ENCODE results near the gene EFNB1. TPM values are rescaled to one million over a fixed set of nuclear protein-coding genes. Genes with fewer than 3 reads are reported as not detected.

Gene EFNB1
- total and polyA plus RNA-seq, 4 experiments from 2014 or later: 1.4 to 5.5 (median 4.7) TPM

DNA sequence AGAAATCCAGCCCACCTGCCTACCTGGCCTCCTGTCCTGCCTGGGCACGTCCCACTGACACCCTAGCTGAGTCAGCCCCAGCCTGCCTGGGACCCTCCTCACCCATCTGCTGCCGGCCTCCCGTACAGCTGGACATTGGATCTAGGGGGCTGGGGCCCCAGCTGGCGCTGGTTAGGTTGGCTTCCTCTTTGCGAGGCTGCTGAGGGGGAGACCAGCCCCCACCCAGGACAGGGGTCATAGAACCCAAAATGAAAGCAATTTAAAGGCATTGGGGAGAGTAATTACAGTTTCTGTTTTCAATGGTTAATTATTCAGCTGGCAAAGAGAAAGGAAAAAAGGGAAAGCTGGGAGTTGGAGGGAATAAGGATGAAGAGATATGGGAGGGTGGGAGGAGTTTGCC, 15.8 kb downstream of the EFNB1 start:
- H3K9me3 Mint-ChIP-seq: no peaks in the 10 kb centered on the region
- H3K27me3 Mint-ChIP-seq: no peaks in the 10 kb centered on the region
- Histone ChIP-seq H3K4me3 (ENCODE audit: low read length in 2 of 2) (no peak overlapping the region), H3K27me3 (ENCODE audit: insufficient read depth, low read length) (no peaks in the 10 kb centered on the region), H3K4me1 (ENCODE audit: insufficient read depth, low read length) (no peaks in the 10 kb centered on the region), H3K9me3 (ENCODE audit: control insufficient read depth in 1 of 2, low read length in 2 of 2) (no peaks in the 10 kb centered on the region), H3K36me3 (ENCODE audit: insufficient read depth, low read length) (no peaks in the 10 kb centered on the region), H3K27ac (ENCODE audit: low read depth, low read length) (no peak overlapping the region)
- peak overlapping the region in 1 of 7 donors; percentile 3 for H3K27ac Mint-ChIP-seq
- H3K4me3 Mint-ChIP-seq: no peak overlapping the region
- H3K36me3 Mint-ChIP-seq: peaks cover 0 to 3% of the 10 kb centered on the region in 2 donors
- no peaks in the 10 kb centered on the region for H3K4me1 Mint-ChIP-seq
- no peak for DNase-seq
- intact Hi-C loops (cut with micrococcal nuclease): no loop called here
- ChIA-PET CTCF (ENCODE audit: partially characterized antibody) (interaction anchor here (1.0 kb wide), 1 partner anchor 16 kb away, joined by 3 read pairs; the partner anchor contains the start of gene EFNB1), POLR2A (ENCODE audit: partially characterized antibody) (interaction anchor here (0.6 kb wide), 1 partner anchor 20 kb away, joined by 3 read pairs; no protein-coding TSS in a partner anchor)

DNA sequence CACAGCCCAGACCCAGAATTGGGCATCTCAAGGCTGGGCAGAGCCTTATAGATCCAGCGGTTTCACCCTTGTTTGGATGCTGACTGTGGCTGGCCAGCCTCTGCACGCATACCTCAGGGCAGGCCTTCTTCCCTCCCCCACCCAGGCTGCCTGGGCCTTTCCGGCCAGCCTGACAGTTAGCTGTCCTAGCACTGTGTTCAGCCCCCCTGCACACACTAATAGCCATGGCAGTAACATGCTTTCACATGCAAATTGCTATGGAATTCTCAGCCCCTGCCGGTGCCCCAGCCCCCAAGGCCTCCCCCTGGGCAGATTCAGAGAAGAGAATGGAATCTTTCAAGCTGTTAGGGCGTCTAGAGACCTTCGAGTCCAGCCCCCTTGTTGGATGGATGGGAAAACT, 17.7 kb downstream of the EFNB1 start:
- no peak overlapping the region for H3K4me3 ChIP-seq (ENCODE audit: low read length in 2 of 2)
- POLR2A ChIA-PET (ENCODE audit: partially characterized antibody): no interaction called here
- H3K4me1 Mint-ChIP-seq: no peaks in the 10 kb centered on the region
- DNase-seq: no peak
- H3K27me3 Mint-ChIP-seq: no peaks in the 10 kb centered on the region
- no peaks in the 10 kb centered on the region for H3K36me3 ChIP-seq (ENCODE audit: insufficient read depth, low read length)
- CTCF ChIA-PET (ENCODE audit: partially characterized antibody): no interaction called here
- no peaks in the 10 kb centered on the region for H3K36me3 Mint-ChIP-seq
- no peaks in the 10 kb centered on the region for H3K9me3 Mint-ChIP-seq
- no peak overlapping the region for H3K27ac ChIP-seq (ENCODE audit: low read depth, low read length)
- H3K27me3 ChIP-seq (ENCODE audit: insufficient read depth, low read length): no peaks in the 10 kb centered on the region
- intact Hi-C loops (cut with micrococcal nuclease): no loop called here
- H3K4me3 Mint-ChIP-seq: no peak overlapping the region
- no peaks in the 10 kb centered on the region for H3K4me1 ChIP-seq (ENCODE audit: insufficient read depth, low read length)
- no peak overlapping the region for H3K27ac Mint-ChIP-seq
- no peaks in the 10 kb centered on the region for H3K9me3 ChIP-seq (ENCODE audit: control insufficient read depth in 1 of 2, low read length in 2 of 2)

DNA sequence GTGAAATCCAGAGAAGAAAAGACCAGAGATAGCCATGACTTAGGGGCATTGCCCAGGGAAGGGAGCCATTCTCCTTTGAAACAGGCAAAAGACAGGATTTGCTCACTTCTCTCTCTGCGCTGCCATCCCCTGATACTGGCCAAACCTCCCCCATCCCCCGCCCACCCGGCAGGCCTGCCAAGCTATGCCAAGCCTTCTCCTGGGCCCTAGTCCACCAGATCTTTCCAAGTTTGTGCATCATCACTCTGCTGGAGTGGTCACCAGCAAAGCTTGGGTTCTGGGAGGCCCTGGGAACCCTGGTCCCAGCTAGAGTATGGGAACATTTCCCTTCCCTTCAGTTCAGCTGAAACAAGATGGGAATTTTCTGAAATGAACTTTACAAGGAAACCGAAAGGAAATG, 18.4 kb downstream of the EFNB1 start:
- H3K36me3 ChIP-seq (ENCODE audit: insufficient read depth, low read length): no peaks in the 10 kb centered on the region
- no peaks in the 10 kb centered on the region for H3K4me1 ChIP-seq (ENCODE audit: insufficient read depth, low read length)
- H3K9me3 ChIP-seq (ENCODE audit: control insufficient read depth in 1 of 2, low read length in 2 of 2): no peaks in the 10 kb centered on the region
- no peaks in the 10 kb centered on the region for H3K9me3 Mint-ChIP-seq
- no peak overlapping the region for H3K4me3 Mint-ChIP-seq
- no peaks in the 10 kb centered on the region for H3K27me3 Mint-ChIP-seq
- H3K4me1 Mint-ChIP-seq: no peaks in the 10 kb centered on the region
- intact Hi-C loops (cut with micrococcal nuclease): no loop called here
- H3K27ac Mint-ChIP-seq: no peak overlapping the region
- H3K27me3 ChIP-seq (ENCODE audit: insufficient read depth, low read length): no peaks in the 10 kb centered on the region
- CTCF ChIA-PET (ENCODE audit: partially characterized antibody): no interaction called here
- DNase-seq: no peak
- no peak overlapping the region for H3K4me3 ChIP-seq (ENCODE audit: low read length in 2 of 2)
- no peaks in the 10 kb centered on the region for H3K36me3 Mint-ChIP-seq
- POLR2A ChIA-PET (ENCODE audit: partially characterized antibody): no interaction called here
- H3K27ac ChIP-seq (ENCODE audit: low read depth, low read length): no peak overlapping the region

DNA sequence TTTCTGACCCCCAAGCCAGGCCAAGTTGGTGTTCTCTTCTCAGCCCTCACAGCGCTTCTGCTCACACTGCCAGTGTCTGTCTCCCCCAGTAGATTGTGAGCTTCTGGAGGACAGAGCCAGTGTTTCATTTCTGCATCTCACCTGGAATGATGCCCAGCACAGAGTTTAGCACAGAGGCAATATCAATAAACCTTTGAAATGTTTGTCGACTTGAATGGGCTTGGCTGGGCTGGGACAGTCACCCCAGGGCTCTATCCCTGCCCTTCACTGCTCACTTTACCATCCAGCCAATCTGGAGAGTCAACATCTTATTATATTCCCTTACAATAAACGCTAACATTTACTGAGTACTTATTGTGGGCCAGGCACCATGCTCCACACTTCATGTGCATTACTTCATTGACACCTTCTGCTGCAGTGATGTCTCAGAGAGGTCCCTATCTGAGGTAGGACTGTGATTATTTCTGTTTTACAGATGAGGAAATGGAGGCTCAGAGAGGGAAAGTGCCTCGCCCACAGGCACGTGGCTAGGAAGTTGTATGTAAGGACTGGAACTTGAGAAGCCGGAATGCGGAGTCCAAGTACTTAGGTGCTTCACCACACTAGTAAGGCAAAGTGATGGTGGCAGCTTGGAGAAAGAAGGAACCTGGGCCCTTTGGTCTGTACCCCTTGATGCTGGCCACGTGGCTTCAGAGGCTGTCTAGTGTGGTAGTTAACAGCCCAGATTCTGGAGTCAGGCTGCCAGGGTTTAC, 19.5 kb downstream of the EFNB1 start:
- Mint-ChIP-seq H3K9me3 (no peaks in the 10 kb centered on the region), H3K27ac (no peak overlapping the region), H3K27me3 (no peaks in the 10 kb centered on the region), H3K36me3 (no peaks in the 10 kb centered on the region), H3K4me1 (no peaks in the 10 kb centered on the region), H3K4me3 (no peak overlapping the region)
- no peaks in the 10 kb centered on the region for H3K36me3 ChIP-seq (ENCODE audit: insufficient read depth, low read length)
- H3K4me3 ChIP-seq (ENCODE audit: low read length in 2 of 2): no peak overlapping the region
- no peak for DNase-seq
- H3K27me3 ChIP-seq (ENCODE audit: insufficient read depth, low read length): no peaks in the 10 kb centered on the region
- H3K4me1 ChIP-seq (ENCODE audit: insufficient read depth, low read length): no peaks in the 10 kb centered on the region
- ChIA-PET POLR2A (ENCODE audit: partially characterized antibody) (no interaction called here), CTCF (ENCODE audit: partially characterized antibody) (no interaction called here)
- intact Hi-C loops (cut with micrococcal nuclease): no loop called here
- no peak overlapping the region for H3K27ac ChIP-seq (ENCODE audit: low read depth, low read length)
- H3K9me3 ChIP-seq (ENCODE audit: control insufficient read depth in 1 of 2, low read length in 2 of 2): no peaks in the 10 kb centered on the region

DNA sequence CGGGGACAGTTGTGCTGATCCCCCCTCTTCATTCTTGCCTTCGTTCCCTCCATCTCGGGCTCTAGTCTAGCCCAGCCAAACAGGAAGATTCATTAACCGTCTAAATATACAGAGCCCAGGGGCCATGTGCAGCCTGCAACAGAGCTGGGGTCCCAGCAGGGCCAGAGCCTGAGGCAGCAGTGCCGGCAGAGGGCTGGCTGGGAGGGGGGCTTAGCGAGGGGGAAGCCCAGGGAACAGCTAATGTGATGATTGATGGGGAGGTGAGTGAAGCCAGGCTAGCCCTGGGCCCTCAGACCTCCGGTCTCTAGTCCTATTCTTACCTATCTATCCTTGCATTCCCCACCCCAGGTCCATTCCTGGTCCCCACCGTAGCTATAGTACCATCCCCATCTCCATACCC, 22.3 kb downstream of the EFNB1 start:
- CTCF ChIA-PET (ENCODE audit: partially characterized antibody): no interaction called here

DNA sequence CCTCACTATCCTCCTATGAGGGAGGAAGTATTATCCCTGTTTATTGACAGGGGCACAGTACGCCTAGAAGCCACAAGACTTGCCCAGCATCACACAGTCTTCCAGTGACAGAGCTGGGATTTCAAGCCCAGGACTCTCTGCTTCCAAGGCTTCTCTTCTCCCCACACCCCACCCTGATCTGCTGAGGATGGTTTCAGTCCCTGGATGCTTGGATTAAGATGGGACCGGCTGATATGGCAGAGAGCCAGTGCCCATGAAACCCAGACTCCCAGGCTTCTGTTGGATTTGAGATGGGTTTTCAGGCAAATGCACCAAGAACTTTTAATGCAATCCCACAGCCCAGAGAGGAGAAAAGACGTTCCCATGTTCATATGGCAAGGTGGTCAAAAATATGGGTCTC, 23.2 kb downstream of the EFNB1 start:
- ChIA-PET POLR2A (ENCODE audit: partially characterized antibody) (no interaction called here), CTCF (ENCODE audit: partially characterized antibody) (no interaction called here)
- DNase-seq: no peak
- H3K4me3 Mint-ChIP-seq: no peak overlapping the region
- H3K27me3 Mint-ChIP-seq: peaks cover 0 to 1% of the 10 kb centered on the region in 2 donors
- H3K36me3 Mint-ChIP-seq: no peaks in the 10 kb centered on the region
- Histone ChIP-seq H3K27me3 (ENCODE audit: insufficient read depth, low read length) (no peaks in the 10 kb centered on the region), H3K27ac (ENCODE audit: low read depth, low read length) (no peak overlapping the region), H3K4me1 (ENCODE audit: insufficient read depth, low read length) (no peaks in the 10 kb centered on the region), H3K36me3 (ENCODE audit: insufficient read depth, low read length) (no peaks in the 10 kb centered on the region), H3K4me3 (ENCODE audit: low read length in 2 of 2) (no peak overlapping the region), H3K9me3 (ENCODE audit: control insufficient read depth in 1 of 2, low read length in 2 of 2) (no peaks in the 10 kb centered on the region)
- no peaks in the 10 kb centered on the region for H3K9me3 Mint-ChIP-seq
- H3K4me1 Mint-ChIP-seq: no peaks in the 10 kb centered on the region
- intact Hi-C loops (cut with micrococcal nuclease): no loop called here
- H3K27ac Mint-ChIP-seq: no peak overlapping the region

More for the DNA sequence above, 22.3 kb downstream of the EFNB1 start:
- no peaks in the 10 kb centered on the region for H3K9me3 ChIP-seq (ENCODE audit: control insufficient read depth in 1 of 2, low read length in 2 of 2)
- no peaks in the 10 kb centered on the region for H3K27me3 ChIP-seq (ENCODE audit: insufficient read depth, low read length)
- no peak overlapping the region for H3K4me3 Mint-ChIP-seq
- no peaks in the 10 kb centered on the region for H3K4me1 Mint-ChIP-seq
- intact Hi-C loops (cut with micrococcal nuclease): no loop called here
- DNase-seq: no peak
- H3K36me3 Mint-ChIP-seq: no peaks in the 10 kb centered on the region
- H3K27ac ChIP-seq (ENCODE audit: low read depth, low read length): no peak overlapping the region
- H3K4me3 ChIP-seq (ENCODE audit: low read length in 2 of 2): no peak overlapping the region
- H3K27me3 Mint-ChIP-seq: no peaks in the 10 kb centered on the region
- no peaks in the 10 kb centered on the region for H3K4me1 ChIP-seq (ENCODE audit: insufficient read depth, low read length)
- POLR2A ChIA-PET (ENCODE audit: partially characterized antibody): no interaction called here
- no peaks in the 10 kb centered on the region for H3K36me3 ChIP-seq (ENCODE audit: insufficient read depth, low read length)
- peak overlapping the region in 1 of 7 donors; percentile 66 for H3K27ac Mint-ChIP-seq
- no peaks in the 10 kb centered on the region for H3K9me3 Mint-ChIP-seq

DNA sequence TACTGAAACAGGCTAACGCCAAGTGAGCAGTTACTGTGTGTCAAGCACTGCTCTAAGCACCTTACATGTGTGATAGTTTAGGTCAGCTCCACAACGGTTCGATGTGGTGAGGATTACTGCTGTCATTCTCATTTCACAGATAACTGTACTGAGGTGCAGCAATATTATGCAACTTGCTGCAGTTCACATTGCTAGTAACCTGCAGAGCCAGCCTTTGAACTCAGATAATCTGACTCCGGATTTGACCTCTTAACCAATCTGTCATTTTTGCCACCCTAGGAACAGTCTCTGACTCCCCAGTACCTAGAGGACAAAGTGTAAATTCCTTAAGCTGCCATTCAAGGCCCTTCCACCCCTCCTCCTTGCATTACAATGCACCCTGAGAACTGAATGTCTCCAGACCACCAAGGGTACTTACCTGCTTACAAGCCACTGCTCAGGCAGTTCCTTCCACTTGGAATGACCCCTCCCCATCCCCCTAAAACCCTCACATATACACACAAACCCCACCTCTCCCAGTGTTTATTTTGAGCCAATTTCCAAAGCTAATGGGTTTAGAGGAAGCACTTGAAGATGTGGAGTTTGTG, 24.9 kb downstream of the EFNB1 start:
- no peaks in the 10 kb centered on the region for H3K36me3 Mint-ChIP-seq
- H3K9me3 Mint-ChIP-seq: no peaks in the 10 kb centered on the region
- H3K27ac Mint-ChIP-seq: no peak overlapping the region
- H3K27me3 Mint-ChIP-seq: peaks cover 0 to 1% of the 10 kb centered on the region in 2 donors
- intact Hi-C loops (cut with micrococcal nuclease): no loop called here
- CTCF ChIA-PET (ENCODE audit: partially characterized antibody): no interaction called here
- Histone ChIP-seq H3K4me1 (ENCODE audit: insufficient read depth, low read length) (no peaks in the 10 kb centered on the region), H3K36me3 (ENCODE audit: insufficient read depth, low read length) (no peaks in the 10 kb centered on the region), H3K27ac (ENCODE audit: low read depth, low read length) (no peak overlapping the region), H3K4me3 (ENCODE audit: low read length in 2 of 2) (no peak overlapping the region), H3K9me3 (ENCODE audit: control insufficient read depth in 1 of 2, low read length in 2 of 2) (no peaks in the 10 kb centered on the region), H3K27me3 (ENCODE audit: insufficient read depth, low read length) (no peaks in the 10 kb centered on the region)
- POLR2A ChIA-PET (ENCODE audit: partially characterized antibody): no interaction called here
- H3K4me3 Mint-ChIP-seq: no peak overlapping the region
- DNase-seq: no peak
- H3K4me1 Mint-ChIP-seq: no peaks in the 10 kb centered on the region

Measured in CD4-positive, alpha-beta memory T cell (primary cell).